H9 (cell line): ENCODE data around the gene MAP2K2. TPM values are rescaled to one million over a fixed set of nuclear protein-coding genes. Genes with fewer than 3 reads are reported as not detected.

Experiments
- DNase-seq: peaks from one replicate; pipeline ENCODE4 v3.0.0-alpha.2; 2017
- H2AFZ ChIP-seq: one replicate; pipeline ENCODE4 v1.6.1; 2013; ENCODE audit warnings: mild to moderate bottlenecking, low read length, control low read depth, moderate library complexity
- H2AK5ac ChIP-seq: 2 replicates; pipeline ENCODE4 v1.6.1; 2013; ENCODE audit warnings: low read length, control low read depth, mixed read lengths; ENCODE audit not compliant: insufficient read length
- H2BK120ac ChIP-seq: one replicate; pipeline ENCODE4 v1.6.1; 2013; ENCODE audit warnings: low read depth, mild to moderate bottlenecking, low read length, control low read depth, inconsistent platforms; ENCODE audit not compliant: poor library complexity, severe bottlenecking
- H2BK12ac ChIP-seq: 2 replicates; pipeline ENCODE4 v1.6.1; 2013; ENCODE audit warnings: low read length, control low read depth, mixed read lengths, low read depth; ENCODE audit not compliant: insufficient read length
- H2BK15ac ChIP-seq: 2 replicates; pipeline ENCODE4 v1.6.1; 2013; ENCODE audit warnings: low read depth, low read length, control low read depth
- H2BK20ac ChIP-seq: one replicate; pipeline ENCODE4 v1.6.1; 2013; ENCODE audit warnings: low read depth, mild to moderate bottlenecking, low read length, control low read depth, inconsistent platforms; ENCODE audit not compliant: poor library complexity, severe bottlenecking
- H2BK5ac ChIP-seq: 2 replicates; pipeline ENCODE4 v1.6.1; 2013; ENCODE audit warnings: low read length, control low read depth, mixed read lengths; ENCODE audit not compliant: insufficient read length
- H3K14ac ChIP-seq: 2 replicates; pipeline ENCODE4 v1.6.1; 2013; ENCODE audit warnings: low read length, control low read depth; ENCODE audit not compliant: insufficient read depth
- H3K18ac ChIP-seq: 2 replicates; pipeline ENCODE4 v1.6.1; 2013; ENCODE audit warnings: low read depth, mild to moderate bottlenecking, mixed read lengths, low read length, control low read depth; ENCODE audit not compliant: insufficient read length
- H3K23ac ChIP-seq: 2 replicates; pipeline ENCODE4 v1.6.1; 2013; ENCODE audit warnings: low read length, control low read depth, mixed read lengths, low read depth; ENCODE audit not compliant: insufficient read length
- H3K23me2 ChIP-seq: 2 replicates; pipeline ENCODE4 v1.6.1; 2013; ENCODE audit warnings: low read depth, mild to moderate bottlenecking, mixed read lengths, low read length, control low read depth; ENCODE audit not compliant: insufficient read length, poor library complexity, severe bottlenecking
- H3K27ac ChIP-seq: 2 replicates; pipeline ENCODE4 v1.5.1; 2013; ENCODE audit warnings: low read length, control low read depth, mixed read lengths, low read depth; ENCODE audit not compliant: insufficient read length
- H3K27me3 ChIP-seq: 2 replicates; pipeline ENCODE4 v1.6.1; 2013; ENCODE audit warnings: low read length, control low read depth, inconsistent platforms; ENCODE audit not compliant: insufficient read depth
- H3K4ac ChIP-seq: 2 replicates; pipeline ENCODE4 v1.6.1; 2013; ENCODE audit warnings: low read depth, mild to moderate bottlenecking, control low read depth, inconsistent platforms, low read length, moderate library complexity
- H3K4me1 ChIP-seq: 2 replicates; pipeline ENCODE4 v1.6.1; 2013; ENCODE audit warnings: low read length, control low read depth, inconsistent platforms; ENCODE audit not compliant: insufficient read depth
- H3K4me2 ChIP-seq: 2 replicates; pipeline ENCODE4 v1.6.1; 2013; ENCODE audit warnings: low read length, control low read depth, mixed read lengths; ENCODE audit not compliant: insufficient read length, insufficient read depth
- H3K56ac ChIP-seq: 2 replicates; pipeline ENCODE4 v1.6.1; 2013; ENCODE audit warnings: low read depth, mild to moderate bottlenecking, mixed read lengths, low read length, control low read depth; ENCODE audit not compliant: insufficient read length
- H3K79me1 ChIP-seq: 2 replicates; pipeline ENCODE4 v1.6.1; 2013; ENCODE audit warnings: low read depth, mild to moderate bottlenecking, moderate library complexity, low read length, control low read depth, inconsistent platforms; ENCODE audit not compliant: insufficient read depth, poor library complexity, severe bottlenecking
- H3K79me2 ChIP-seq: 2 replicates; pipeline ENCODE4 v1.6.1; 2013; ENCODE audit warnings: low read length, control low read depth, inconsistent platforms; ENCODE audit not compliant: insufficient read depth
- H3K9ac ChIP-seq: 2 replicates; pipeline ENCODE4 v1.6.1; 2013; ENCODE audit warnings: low read length, control low read depth, mixed read lengths; ENCODE audit not compliant: insufficient read length; ENCODE audit errors: extremely low read depth
- H3K9me3 ChIP-seq: one replicate; pipeline ENCODE4 v1.6.1; 2013; ENCODE audit warnings: low read depth, low read length, inconsistent platforms; ENCODE audit not compliant: control insufficient read depth
- H3T11ph ChIP-seq: one replicate; pipeline ENCODE4 v1.6.1; 2013; ENCODE audit warnings: mild to moderate bottlenecking, low read length, control low read depth, inconsistent platforms
- H4K20me1 ChIP-seq: one replicate; pipeline ENCODE4 v1.6.1; 2013; ENCODE audit not compliant: control insufficient read depth, insufficient read length, insufficient read depth
- H4K5ac ChIP-seq: 2 replicates; pipeline ENCODE4 v1.6.1; 2013; ENCODE audit warnings: low read depth, mild to moderate bottlenecking, mixed read lengths, low read length, control low read depth; ENCODE audit not compliant: insufficient read length
- H4K8ac ChIP-seq: replicated peaks from 2 replicates; pipeline ENCODE4 v1.6.1; 2013; ENCODE audit warnings: low read length, control low read depth, mixed read lengths, low read depth; ENCODE audit not compliant: insufficient read length
- H4K91ac ChIP-seq: 2 replicates; pipeline ENCODE4 v1.6.1; 2013; ENCODE audit warnings: low read depth, mild to moderate bottlenecking, moderate library complexity, mixed read lengths, low read length, control low read depth; ENCODE audit not compliant: insufficient read length
- H3K27ac Mint-ChIP-seq, 3 experiments: 2 replicates in 2 of 3; 3 replicates in 1 of 3; pipeline ENCODE4 v1.8.0; 2020 to 2021; ENCODE audit warnings: mixed read lengths in 3 of 3, mild to moderate bottlenecking in 1 of 3, moderate library complexity in 1 of 3
- H3K27me3 Mint-ChIP-seq: 2 replicates; pipeline ENCODE4 v1.8.0; 2021; ENCODE audit warnings: low read depth, mild to moderate bottlenecking, moderate library complexity, mixed read lengths
- H3K36me3 Mint-ChIP-seq, 3 experiments: 2 replicates in 2 of 3; 3 replicates in 1 of 3; pipeline ENCODE4 v1.8.0; 2020 to 2021; ENCODE audit warnings: low read depth in 3 of 3, mixed read lengths in 3 of 3; ENCODE audit not compliant: insufficient read depth in 1 of 3
- H3K4me1 Mint-ChIP-seq, 2 experiments: 2 replicates each; pipeline ENCODE4 v1.8.0; 2020; ENCODE audit warnings: mixed read lengths in 2 of 2
- H3K4me3 Mint-ChIP-seq, 2 experiments: 2 replicates in 1 of 2; 3 replicates in 1 of 2; pipeline ENCODE4 v1.8.0; 2020 to 2021; ENCODE audit warnings: mild to moderate bottlenecking in 2 of 2, mixed read lengths in 2 of 2, moderate library complexity in 1 of 2
- H3K9me3 Mint-ChIP-seq, 2 experiments: 2 replicates in 1 of 2; 3 replicates in 1 of 2; pipeline ENCODE4 v1.8.0; 2020; ENCODE audit warnings: mild to moderate bottlenecking in 2 of 2, mixed read lengths in 2 of 2, moderate library complexity in 1 of 2
- WGBS: extraction: QIAGEN DNeasy Blood & Tissue Kit; methylation state at CpG from one replicate; pipeline ENCODE4 v1.1.7; 2013; ENCODE audit warnings: missing lambda C conversion rate, low lambda C conversion rate, mixed read lengths; ENCODE audit not compliant: insufficient read length; ENCODE audit errors: extremely low coverage; 5-methylcytosine and 5-hydroxymethylcytosine counted together
- total RNA-seq: library from RNA; stranded (reverse); gene quantifications from 2 replicates; pipeline ENCODE4 v1.2.1, GENCODE V29; 2021
- TF ChIP-seq, protein P1 (sequence below): fragments of 200-600 bp; sonication (generic); conservative IDR thresholded peaks from 3 replicates; pipeline ENCODE4 v1.8.0; 2021; ENCODE audit warnings: antibody characterized with exemption, mild to moderate bottlenecking

The MAP2K2 gene
- total RNA-seq, 1 experiment from 2014 or later, result 167 TPM

DNA sequence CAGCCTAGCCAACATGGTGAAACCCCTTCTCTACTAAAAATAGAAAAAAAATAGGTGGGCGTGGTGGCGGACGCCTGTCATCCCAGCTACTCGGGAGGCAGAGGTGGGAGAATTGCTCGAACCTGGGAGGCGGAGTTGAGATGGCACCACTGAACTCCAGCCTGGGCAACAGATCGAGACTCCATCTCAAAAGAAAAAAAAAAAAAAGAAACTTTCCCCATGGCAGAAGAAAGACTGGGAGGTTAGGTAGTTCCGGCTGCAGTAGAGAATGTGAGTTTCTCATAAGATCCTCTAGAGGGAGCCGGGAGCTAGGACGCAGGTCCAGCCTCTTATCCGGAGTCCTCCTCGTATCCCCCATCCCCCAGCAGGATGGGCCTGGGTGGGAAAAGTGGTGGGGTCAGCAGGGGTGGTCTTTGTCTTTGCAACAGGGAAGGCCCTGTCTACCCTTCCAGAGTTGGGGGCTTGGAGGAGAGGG lies 16.4 kb upstream of the MAP2K2 start:
- peaks cover 2 to 8% of the 10 kb centered on the region in 2 experiments; a peak in 3 of 4 replicates for H3K4me1 Mint-ChIP-seq
- Histone ChIP-seq H3K27ac (no peak overlapping the region), H2AK5ac (no peak overlapping the region), H4K20me1 (no peaks in the 10 kb centered on the region), H2BK12ac (no peak overlapping the region), H3K14ac (no peak overlapping the region), H3K23ac (no peak overlapping the region), H2BK120ac (no peak overlapping the region), H3K23me2 (no peaks in the 10 kb centered on the region), H2BK20ac (no peak overlapping the region), H3K9ac (no peak overlapping the region), H3K4ac (no peak overlapping the region), H3K9me3 (no peaks in the 10 kb centered on the region), H3K79me2 (no peaks in the 10 kb centered on the region), H3K4me1 (no peaks in the 10 kb centered on the region; the same call in 1 of the 2 replicates), H4K8ac (no peak overlapping the region), H3K27me3 (no peaks in the 10 kb centered on the region), H4K5ac (no peak overlapping the region), H3K4me2 (no peak overlapping the region), H2BK15ac (no peak overlapping the region), H3T11ph (no peak overlapping the region), H2BK5ac (no peak overlapping the region), H4K91ac (no peak overlapping the region), H3K56ac (no peak overlapping the region), H3K79me1 (no peaks in the 10 kb centered on the region), H3K18ac (no peak overlapping the region), H2AFZ (no peak overlapping the region)
- WGBS, result no CpG with 5 or more reads among the region's 12 CpGs
- no peak overlapping the region for H3K27ac Mint-ChIP-seq
- H3K9me3 Mint-ChIP-seq, result no peaks in the 10 kb centered on the region
- DNase-seq, result peak; percentile 75
- no peak overlapping the region for H3K4me3 Mint-ChIP-seq
- H3K36me3 Mint-ChIP-seq, result no peaks in the 10 kb centered on the region
- peaks cover 18% of the 10 kb centered on the region for H3K27me3 Mint-ChIP-seq
- TF ChIP-seq, protein P1, sequence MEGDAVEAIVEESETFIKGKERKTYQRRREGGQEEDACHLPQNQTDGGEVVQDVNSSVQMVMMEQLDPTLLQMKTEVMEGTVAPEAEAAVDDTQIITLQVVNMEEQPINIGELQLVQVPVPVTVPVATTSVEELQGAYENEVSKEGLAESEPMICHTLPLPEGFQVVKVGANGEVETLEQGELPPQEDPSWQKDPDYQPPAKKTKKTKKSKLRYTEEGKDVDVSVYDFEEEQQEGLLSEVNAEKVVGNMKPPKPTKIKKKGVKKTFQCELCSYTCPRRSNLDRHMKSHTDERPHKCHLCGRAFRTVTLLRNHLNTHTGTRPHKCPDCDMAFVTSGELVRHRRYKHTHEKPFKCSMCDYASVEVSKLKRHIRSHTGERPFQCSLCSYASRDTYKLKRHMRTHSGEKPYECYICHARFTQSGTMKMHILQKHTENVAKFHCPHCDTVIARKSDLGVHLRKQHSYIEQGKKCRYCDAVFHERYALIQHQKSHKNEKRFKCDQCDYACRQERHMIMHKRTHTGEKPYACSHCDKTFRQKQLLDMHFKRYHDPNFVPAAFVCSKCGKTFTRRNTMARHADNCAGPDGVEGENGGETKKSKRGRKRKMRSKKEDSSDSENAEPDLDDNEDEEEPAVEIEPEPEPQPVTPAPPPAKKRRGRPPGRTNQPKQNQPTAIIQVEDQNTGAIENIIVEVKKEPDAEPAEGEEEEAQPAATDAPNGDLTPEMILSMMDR, result peak; percentile 63; the same call in 2 of the 3 replicates
